NK-92 (cell line): ENCODE measurements around the gene MTRF1L.

Source experiments
- DNase-seq: peaks from one replicate; lab custom pipeline; 2025; ENCODE audit not compliant: unreplicated experiment; lab: John Stamatoyannopoulos, UW

Gene MTRF1L, protein sequence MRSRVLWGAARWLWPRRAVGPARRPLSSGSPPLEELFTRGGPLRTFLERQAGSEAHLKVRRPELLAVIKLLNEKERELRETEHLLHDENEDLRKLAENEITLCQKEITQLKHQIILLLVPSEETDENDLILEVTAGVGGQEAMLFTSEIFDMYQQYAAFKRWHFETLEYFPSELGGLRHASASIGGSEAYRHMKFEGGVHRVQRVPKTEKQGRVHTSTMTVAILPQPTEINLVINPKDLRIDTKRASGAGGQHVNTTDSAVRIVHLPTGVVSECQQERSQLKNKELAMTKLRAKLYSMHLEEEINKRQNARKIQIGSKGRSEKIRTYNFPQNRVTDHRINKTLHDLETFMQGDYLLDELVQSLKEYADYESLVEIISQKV

DNA sequence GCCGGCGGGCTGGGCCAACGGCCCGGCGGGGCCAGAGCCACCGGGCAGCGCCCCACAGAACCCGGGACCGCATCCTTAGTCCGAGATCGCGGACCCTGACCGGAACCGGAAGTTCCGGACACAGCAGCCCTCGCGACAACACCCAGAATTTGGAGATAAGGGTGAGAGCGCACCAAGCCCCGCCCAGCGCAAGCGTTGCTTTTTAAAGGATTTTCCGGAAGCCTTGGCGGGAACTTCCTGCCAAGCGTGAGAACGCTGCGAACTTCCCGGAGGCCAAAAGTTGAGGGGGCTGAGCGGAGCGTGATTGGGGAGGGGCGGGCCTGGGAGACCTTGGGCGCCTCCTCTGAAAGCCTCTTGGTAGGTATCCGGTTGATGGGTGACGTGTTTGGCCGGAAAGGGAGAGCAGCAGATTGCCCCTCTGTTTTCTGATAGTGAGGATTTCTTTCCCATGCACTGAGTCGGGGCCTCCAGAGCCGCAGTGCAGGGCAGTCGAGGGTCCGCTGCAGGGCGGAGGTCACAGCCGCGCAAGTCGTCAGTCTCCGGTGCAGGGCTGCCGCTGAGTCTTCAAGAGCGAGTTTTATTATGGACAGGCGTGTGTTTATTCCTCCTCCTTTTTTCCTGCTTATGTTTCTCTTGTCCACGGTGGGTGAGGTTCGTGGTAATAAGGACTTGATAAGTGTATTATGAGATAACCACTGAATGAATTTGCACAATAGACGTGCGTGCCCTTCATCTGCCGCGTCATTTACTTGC is at the start of gene MTRF1L:
Gene MTRF1L (minus strand): TSS at position 97 of the 753 bp plus-strand sequence. CDS start 24 bp downstream, at position 73.
- DNase-seq, result no peak

DNA sequence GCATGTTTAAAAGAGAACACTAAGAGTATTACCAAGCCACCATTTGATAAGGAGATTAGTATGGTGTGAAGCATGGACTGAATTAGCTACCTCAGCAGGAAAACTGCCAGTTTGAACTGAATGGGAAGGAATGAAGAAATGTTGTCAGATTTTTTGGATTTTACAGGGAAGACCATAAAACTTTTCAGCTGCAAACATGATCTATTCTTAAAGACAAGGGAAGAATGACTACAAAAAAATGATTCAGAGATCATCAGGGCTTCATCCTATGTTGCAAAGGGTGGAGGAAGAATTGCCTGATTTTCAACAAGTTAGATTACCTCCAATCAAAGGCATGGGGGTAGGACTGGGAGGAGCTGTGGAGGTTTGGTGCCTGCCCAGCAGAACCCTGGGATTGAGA is 49.3 kb upstream of the MTRF1L start:
- DNase-seq, result no peak

DNA sequence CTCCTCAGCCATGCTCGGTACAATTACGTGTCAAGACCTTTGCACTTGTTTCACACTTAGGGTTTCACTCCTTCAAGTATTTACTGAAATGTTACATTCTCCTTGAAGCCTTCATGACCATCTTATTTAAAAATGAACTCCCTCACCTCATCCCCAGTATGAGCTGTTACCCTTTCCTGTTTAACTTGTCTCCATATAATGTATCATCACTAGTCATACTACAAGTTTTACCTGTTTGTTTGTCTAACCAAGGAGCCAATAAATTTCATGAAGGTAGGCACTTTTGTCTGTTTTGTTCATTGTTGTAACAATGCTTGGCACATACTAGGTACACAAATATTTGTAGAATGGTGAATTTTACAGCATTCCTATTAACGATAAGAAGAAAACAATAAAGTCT is 46.1 kb upstream of the MTRF1L start:
- DNase-seq, result no peak

DNA sequence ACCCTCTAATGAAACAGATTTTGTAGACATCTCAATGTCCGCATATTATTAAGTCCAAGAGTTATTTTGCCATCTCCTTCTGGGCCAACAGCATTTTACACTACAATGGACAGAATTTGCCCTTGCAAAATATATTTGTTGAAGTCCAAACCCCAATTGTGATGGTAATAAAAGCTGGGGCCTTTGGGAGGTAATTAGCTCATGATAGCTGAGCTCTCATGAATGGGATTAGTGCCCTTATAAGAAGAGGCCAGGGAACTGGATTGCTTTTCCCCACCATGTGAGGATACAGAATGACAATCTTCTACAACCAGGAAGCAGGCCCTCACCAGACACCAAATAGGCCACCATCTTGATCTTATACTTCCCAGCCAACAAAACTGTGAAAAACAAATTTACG is 44.9 kb upstream of the MTRF1L start:
- no peak for DNase-seq

DNA sequence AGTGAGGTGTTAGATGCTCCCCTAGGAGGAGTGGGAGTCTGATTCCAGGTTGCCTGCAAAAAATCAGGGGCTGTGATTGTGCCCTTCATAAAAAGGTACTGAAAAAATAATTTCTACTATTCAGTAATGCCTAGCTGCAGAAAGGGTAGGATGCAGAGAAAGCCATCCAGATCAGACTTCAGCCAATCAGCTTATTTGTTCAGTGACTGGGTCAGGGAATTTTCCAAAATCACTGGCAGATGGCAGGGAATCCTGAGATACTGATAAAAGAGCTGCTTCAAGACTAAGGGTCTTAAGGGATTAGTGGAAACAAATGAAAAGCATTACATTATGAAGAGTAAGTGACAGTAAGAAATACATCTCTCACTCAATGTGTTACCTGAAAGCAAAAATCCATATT is 42.8 kb upstream of the MTRF1L start:
- no peak for DNase-seq

DNA sequence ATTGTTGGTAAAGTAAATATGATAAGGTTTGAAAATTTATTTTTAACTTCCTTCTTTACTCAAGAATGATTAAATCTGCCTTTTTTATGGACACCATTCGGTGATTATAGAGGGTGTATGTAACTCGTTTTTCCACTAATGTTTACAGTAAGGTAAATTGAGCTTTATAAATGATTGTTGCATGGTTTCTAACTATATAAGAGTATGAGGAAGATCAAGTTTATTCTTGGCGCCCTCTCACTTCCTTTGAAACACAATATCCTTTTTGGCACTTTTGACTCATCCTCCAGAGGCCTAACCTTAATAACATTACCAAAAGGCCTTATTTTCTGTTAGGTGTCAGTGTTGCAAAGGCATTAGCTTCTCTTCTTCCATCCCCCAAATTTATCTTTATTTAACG is 41.8 kb upstream of the MTRF1L start:
- no peak for DNase-seq

DNA sequence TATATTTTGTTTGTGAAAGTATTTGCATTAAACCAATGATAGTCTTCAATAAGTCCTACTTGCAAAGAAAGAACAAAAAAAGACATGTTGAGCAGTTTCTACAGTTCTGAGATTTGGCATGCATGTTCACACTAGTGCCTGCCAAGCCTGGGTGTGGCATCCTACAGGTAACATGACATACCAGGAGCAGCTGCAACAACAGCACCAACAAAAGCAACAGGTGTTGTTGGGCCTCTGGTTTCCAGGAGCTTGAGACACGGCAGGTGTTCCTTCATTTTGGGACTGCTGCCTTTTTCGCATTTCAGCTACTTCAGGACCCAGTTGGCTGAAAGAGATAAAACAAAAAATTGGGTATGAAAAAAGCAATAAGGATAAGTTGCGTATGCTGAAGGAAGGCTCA is 41.2 kb upstream of the MTRF1L start:
- no peak for DNase-seq

DNA sequence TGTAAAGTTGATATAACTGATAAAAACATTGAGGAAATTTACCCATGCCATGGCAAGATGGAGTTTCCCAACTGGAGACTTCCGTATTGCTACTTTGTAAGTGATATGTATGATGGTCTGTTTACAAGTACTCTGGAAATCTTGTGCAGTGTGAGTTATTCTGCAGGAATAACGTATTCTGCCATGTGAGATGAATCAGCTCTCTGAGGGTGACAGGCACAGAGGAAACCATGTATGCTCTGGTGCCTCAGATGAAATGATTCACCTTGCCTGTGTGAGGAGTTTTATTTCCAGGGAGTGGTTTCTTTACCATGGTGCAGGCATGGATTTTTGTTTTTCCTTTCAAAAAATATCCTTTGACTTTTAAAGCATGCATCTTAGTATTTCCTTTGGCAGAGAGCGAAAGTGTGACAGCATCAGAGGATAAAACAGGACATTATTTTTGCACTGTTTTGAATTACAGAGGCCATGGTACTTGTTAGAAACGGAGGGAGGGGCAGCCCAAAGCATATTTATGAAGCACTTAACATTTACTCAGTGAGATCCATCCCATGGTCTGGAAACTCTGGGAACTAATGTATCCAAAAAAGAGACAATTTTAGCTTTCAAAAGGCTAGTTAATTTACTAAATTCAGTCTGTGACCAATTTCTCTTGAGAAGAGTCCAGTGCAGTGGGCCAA is 36.0 kb upstream of the MTRF1L start:
- DNase-seq, result no peak

DNA sequence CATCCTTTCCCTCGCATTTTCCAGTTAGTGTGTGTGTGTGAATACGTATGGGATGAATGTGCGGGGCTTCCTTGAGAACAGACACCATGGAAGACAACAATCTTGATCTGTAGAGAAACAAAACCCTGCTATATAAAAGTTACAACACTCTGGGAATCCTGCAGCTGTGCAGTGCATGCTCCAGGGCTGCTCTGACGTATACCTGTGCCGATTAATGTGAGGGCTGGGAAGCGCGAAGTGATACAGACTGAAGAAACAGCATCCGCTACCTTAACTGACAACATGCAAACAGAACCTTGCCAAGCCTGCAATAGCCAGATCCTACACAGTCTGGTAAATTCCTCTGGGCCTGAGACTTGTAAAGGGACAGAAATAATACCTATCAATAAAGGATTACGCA is 31.6 kb upstream of the MTRF1L start:
- DNase-seq, result no peak

DNA sequence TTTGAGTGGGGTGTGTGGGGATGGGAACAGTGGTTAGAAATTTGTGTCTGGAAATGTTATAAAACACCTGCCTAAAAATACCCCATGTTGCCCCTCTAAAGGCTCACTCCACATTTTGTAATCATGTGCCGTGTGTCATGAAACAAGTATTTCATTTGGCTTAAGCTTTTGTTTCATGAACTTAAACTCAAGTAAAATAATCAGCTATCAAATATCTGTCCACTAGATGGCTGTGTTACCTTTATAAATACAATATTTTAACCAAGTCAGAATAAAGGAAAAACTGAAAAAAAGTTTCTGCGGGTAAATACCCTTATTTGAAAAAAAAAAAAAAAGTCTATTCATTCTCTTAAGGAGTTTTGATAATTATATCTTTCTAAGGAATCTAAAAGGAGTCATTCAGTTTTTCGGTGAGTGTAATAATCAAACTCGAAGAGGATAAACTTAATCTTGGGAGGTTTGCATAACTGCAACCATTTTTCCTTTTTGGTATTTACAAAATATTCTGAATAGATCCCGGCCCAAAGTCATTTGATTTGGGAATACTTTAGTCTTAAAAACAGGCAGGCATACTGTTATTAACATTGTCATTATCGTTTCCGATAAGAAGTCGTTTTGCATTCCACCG is 29.9 kb upstream of the MTRF1L start:
- no peak for DNase-seq

DNA sequence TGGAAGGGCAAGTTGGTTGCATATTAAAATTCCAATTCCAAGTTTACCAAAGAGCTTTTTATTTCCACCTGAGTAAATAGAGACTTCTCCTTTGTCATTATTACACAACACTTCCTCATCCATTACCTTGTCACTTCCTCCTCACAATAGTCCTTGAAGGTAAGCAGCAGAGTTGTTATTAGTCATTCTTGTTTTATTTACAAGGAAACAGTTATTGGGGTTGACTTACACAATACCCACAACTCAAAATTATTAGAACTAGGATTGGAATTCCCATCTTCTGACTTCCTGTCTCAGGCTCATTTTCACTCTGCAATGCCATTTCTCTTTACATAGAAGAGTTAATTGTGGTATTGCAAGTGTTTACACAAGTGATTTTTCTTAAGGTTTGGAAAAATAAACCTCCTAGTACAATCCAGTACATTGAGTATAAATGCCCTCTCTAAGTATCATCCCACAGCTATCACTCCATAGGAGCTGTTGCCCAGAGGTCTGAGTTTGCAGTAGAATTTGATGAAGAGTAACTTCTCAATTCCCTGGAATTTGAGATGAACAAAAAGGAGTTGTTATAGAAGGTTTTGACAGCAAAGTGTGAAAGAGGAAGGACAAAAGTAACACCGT is 28.9 kb upstream of the MTRF1L start:
- no peak for DNase-seq

DNA sequence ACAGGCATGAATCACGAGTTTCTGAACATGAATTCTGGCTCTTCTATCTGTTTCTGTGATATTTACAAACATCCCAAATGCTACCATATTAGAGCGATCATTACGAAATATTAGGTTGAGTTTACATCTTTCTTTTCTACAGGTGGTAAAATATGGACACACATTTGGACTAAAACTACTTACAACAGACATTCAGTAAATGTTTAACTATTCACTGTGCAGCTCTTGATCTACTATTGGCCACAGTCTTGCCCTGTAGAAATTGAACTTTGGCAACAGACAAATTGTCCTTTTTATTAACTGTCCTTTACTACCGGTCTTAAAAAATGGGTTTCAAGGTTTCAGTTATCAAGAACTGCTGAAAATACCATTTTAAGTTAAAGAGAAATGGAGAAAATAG is 26.5 kb upstream of the MTRF1L start:
- DNase-seq, result no peak

DNA sequence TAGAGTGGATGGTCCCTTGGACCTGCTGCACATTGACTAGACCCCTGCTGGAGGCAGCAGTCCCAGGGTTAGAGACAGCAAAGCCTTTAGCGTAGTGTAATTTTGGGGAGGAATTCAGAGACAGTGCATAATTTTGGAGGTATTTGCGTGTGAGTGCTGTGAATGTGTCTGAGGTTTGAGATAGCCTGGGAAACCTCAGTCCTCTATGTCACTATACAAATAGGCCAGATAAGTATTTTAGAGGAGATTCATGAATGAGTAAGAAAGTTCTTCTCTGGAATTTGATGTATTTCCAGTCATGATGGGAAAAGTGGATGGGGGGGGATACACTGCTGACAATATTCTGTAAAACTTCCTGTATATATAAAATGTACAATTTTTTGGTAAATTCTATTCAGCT is 25.8 kb upstream of the MTRF1L start:
- no peak for DNase-seq

DNA sequence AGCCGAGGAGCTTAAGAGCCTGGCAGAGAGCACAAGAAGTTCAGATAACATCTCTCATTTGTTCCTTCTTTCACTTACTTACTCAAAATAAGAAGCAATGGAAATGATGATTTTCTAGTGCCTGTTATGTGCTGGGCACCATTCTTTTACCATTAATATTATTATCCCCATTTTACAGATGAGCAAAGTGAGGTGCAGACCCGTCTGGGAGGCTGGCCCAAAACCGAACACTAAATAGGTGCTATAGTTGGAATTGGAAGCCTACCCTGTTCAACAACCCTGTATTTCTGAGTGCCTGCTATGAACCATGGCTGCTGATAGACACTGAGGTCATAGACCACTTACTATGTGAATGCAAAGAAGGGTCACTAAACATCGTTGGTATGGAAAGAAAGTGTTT is 25.0 kb upstream of the MTRF1L start:
- DNase-seq, result no peak

DNA sequence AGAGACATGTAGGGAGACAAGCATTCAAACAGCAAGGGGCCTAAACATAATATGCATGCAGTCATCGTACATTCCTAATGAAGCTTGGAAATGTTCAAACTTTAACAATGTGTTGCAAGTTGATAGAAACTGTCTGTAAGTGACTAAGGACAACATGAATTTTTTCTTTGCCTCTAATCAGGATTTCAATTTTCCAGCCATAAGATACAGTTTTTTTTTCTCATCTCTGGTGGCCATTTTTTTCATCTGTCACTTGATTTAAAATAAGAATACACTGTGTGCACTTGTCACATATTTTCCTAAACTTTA is 22.2 kb upstream of the MTRF1L start:
- no peak for DNase-seq

DNA sequence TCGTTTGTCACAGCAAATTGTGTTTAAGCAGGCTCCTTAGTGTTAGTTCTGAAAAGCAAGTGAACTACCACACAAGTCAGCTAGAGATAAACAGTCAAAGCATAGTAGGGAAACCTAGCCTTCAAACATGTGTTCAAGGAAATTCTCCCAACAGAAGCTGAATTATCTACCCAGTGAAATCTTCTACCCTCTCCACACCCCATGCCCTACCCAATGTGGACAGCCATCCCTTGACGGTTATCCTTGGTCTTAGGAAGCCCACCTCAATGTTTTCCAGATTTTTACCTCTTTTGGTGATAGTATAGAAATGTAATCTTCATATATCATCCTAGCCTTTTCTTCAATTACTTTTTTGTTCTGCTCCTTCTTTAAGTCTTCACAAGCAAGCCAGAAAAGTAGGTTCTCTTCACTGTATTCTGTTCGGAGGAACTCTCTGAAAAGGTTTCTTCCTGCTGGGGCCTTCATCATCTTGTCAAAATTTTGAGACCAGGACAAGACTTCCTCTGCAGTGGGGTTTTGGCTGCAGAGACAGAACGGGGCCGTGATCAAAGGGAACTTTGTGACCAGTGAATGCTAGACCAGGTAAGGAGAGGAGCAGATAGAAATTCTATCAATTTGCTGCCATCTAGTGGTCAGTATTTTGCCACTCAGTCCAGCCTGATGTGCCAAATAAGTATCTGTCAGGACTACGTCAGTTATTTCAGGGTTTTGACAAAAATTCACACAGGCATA is 21.6 kb upstream of the MTRF1L start:
- no peak for DNase-seq

DNA sequence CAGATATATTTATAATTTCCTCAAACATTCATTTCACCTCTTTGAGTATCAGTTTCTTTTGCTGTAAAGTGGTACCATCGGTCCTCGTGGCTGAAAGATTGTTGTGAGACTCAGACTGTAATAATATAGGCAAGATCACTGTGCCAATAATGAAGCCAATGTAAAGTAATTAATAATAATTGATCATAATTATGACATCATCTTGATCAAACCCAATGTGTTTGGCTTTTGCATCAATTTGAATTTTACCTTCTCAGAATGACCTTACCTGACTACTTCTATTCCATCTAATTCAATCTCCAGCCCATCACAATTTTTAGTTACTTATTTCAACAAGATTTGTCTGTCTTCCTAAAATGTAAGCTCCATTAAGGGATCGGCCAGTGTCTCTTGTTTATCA is 15.8 kb upstream of the MTRF1L start:
- DNase-seq, result no peak

DNA sequence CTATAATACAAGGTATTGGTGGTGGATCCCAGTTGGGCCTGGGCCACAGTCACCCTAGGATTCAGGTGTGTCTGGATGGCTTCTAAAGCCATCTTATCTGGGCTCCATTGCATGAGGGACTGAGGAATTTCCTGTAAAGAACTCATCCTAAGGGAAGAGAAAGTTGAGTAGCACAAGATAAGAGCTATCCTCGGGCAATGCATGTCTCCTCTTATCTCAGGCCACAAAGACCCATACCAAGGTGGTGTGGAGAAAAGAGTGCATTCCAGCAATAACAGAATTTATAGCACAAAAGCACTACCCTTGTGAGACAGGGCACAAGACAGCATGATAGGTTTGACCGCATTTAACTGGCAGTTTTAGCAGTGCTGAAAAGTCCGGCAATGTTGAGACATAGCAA is 14.3 kb upstream of the MTRF1L start:
- DNase-seq, result no peak

DNA sequence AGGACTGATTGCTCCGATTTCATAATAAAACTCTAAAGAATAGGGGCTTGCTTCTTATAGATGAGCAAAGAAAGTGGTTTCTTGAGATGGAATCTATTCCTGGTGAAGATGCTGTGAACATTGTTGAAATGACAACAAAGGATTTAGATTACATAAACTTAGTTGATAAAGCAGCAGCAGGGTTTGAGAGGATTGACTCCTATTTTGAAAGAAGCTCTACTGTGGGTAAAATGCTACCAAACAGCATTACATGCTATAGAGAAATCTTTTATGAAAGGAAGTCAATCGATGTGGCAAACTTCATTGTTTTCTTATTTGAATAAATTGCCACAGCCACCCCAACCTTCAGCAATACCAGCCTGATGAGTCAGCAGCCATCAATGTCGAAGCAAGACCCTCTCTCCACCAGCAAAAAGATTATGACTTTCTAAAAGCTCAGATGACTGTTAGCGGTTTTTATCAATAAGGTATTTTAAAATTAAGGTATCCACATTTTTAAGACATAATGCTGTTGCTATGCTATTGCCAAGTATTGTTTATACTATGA is 12.7 kb upstream of the MTRF1L start:
- no peak for DNase-seq

DNA sequence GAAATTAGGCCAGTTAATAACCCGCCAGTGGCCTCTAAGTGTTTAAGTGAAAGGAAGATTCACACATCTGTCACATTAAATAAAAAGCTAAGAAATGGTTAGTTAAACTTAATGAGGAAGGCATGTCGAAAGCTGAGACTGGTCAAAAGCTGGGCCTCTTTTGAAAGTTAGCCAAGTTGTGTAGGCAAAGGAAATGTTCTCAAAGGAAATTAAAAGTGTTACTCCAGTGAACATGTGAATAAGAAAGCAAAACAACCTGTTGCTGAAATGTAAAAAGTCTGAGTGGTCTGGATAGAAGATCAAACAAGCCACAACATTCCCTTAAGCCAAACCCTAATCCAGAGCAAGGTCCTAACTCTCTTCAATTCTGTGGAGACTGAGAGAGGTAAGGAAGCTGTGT is 10.9 kb upstream of the MTRF1L start:
- DNase-seq, result no peak
